ENCODE results near the gene UHRF1. TPM values are rescaled to one million over a fixed set of nuclear protein-coding genes. Genes with fewer than 3 reads are reported as not detected.

Gene UHRF1
- total and polyA plus RNA-seq, 2 of the 13 experiments (the other 11 are each of a cell fraction or from before 2014, with no cell fraction given) = 6.8 to 78.4 TPM

GRCh38 chr19:4971424-4971793, 62.1 kb downstream of the UHRF1 start (continued):
- TF ChIP-seq NFE2 (CRISPR knock-in tag; IDR thresholded peaks at IDR 0.05) = no peak
- TF ChIP-seq CBX5 (CRISPR knock-in tag; IDR thresholded peaks at IDR 0.05; ENCODE audit: borderline replicate concordance) = no peak
- no peak for TF ChIP-seq SRSF1 (optimal IDR thresholded peaks at IDR 0.05; ENCODE audit: low read depth, low read length)
- 0 out of 2 replicates have a peak, but pooled peaks have one; percentile 3 for TF ChIP-seq REPIN1 (CRISPR knock-in tag; IDR thresholded peaks at IDR 0.05; ENCODE audit: borderline replicate concordance, low read depth)
- no peak for TF ChIP-seq ZNF3 (CRISPR knock-in tag; IDR thresholded peaks at IDR 0.05)
- TF ChIP-seq STAT6 (CRISPR knock-in tag; IDR thresholded peaks at IDR 0.05; ENCODE audit: borderline replicate concordance) = no peak
- TF ChIP-seq ZNF512 (CRISPR knock-in tag; IDR thresholded peaks at IDR 0.05) = no peak
- TF ChIP-seq ZNF777 (CRISPR knock-in tag; IDR thresholded peaks at IDR 0.05) = no peak
- TF ChIP-seq ZNF354B (CRISPR knock-in tag; IDR thresholded peaks at IDR 0.05) = no peak
- TF ChIP-seq SKI (IDR thresholded peaks at IDR 0.05; ENCODE audit: partially characterized antibody) = no peak
- no peak for TF ChIP-seq DBP (CRISPR knock-in tag; IDR thresholded peaks at IDR 0.05; ENCODE audit: not compliant biosample characterization)
- no peak for TF ChIP-seq ZBTB2 (CRISPR knock-in tag; IDR thresholded peaks at IDR 0.05; ENCODE audit: low read depth)
- TF ChIP-seq SOX6 (IDR thresholded peaks at IDR 0.05) = no peak
- peak; percentile 27; the same call in 1 of the 2 replicates for TF ChIP-seq SOX6 (CRISPR knock-in tag; IDR thresholded peaks at IDR 0.05)
- TF ChIP-seq MIER2 (CRISPR knock-in tag; IDR thresholded peaks at IDR 0.05) = no peak
- no peak for TF ChIP-seq ZNF10 (CRISPR knock-in tag; IDR thresholded peaks at IDR 0.05; ENCODE audit: borderline replicate concordance, low read depth)
- 0 out of 2 replicates have a peak, but pooled peaks have one; percentile 26 for TF ChIP-seq ZNF646 (CRISPR knock-in tag; IDR thresholded peaks at IDR 0.05)
- TF ChIP-seq ZNF547 (CRISPR knock-in tag; IDR thresholded peaks at IDR 0.05) = peak; percentile 11; the same call in 1 of the 2 replicates
